Upper lobe of left lung (tissue), 4 donors: ENCODE data around the gene SLC19A1.

Experiments used
- EP300 ChIP-seq, 4 donors: sonication (generic); formaldehyde crosslinking; IDR thresholded peaks; one replicate each; pipeline ENCODE4 v1.5.1; 2017; ENCODE audit warnings: antibody characterized with exemption in 4 of 4, control low read depth in 2 of 4
- POLR2A ChIP-seq, 4 donors: fragments of 450-650 bp; IDR thresholded peaks; one replicate each; pipeline ENCODE4 v1.5.1; 2016 to 2017; ENCODE audit warnings: antibody characterized with exemption in 4 of 4, mild to moderate bottlenecking in 2 of 4
- POLR2AphosphoS5 ChIP-seq, 2 donors: sonication (generic); formaldehyde crosslinking; IDR thresholded peaks; one replicate each; pipeline ENCODE4 v1.5.1; 2017; ENCODE audit warnings: antibody characterized with exemption in 2 of 2
- TF ChIP-seq, protein P1 (sequence below), 6 experiments: fragments of 450-650 bp in 4 of 6; fragments of 200-600 bp in 2 of 6; sonication (generic) in 2 of 6; IDR thresholded peaks; one replicate each; pipeline ENCODE4 v1.5.1; 2016 to 2019; ENCODE audit warnings: antibody characterized with exemption in 6 of 6

DNA sequence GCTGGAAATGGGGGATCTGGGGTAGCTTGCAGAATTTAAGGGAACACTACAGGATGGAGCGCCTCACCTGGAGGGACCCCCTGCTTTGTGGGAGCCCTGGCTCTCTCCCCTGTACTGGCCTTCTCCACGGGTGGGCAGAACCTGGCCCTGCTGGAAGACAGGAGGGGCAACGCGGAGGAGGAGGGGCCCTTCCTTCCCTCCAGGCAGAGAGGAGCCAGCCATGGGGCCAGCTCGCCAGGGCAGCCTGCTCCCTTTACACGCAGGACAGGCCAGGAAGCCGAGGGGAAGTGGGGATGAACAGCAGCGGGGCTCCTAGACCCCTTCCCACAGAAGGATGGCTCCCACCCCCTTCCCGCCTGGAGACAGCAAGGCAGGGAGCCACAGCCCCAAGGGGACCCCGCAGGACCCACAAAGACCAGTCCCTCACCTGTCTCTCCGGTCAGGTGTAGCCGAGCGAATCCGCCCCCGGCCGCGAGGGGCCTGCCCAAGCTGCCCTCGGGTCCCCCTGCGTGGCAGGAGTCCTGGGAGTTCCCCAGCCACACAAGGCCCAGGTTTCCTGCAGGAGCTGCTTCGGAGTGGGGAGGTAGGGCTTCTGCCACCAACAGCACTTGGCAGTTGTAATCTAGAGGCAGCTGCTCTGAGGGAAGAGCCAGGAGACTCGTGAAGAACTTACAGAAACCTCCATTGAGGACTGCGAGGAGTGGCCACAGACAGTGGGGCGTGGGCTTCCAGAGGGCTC is 1.6 kb upstream of the SLC19A1 start:
- TF ChIP-seq, protein P1, sequence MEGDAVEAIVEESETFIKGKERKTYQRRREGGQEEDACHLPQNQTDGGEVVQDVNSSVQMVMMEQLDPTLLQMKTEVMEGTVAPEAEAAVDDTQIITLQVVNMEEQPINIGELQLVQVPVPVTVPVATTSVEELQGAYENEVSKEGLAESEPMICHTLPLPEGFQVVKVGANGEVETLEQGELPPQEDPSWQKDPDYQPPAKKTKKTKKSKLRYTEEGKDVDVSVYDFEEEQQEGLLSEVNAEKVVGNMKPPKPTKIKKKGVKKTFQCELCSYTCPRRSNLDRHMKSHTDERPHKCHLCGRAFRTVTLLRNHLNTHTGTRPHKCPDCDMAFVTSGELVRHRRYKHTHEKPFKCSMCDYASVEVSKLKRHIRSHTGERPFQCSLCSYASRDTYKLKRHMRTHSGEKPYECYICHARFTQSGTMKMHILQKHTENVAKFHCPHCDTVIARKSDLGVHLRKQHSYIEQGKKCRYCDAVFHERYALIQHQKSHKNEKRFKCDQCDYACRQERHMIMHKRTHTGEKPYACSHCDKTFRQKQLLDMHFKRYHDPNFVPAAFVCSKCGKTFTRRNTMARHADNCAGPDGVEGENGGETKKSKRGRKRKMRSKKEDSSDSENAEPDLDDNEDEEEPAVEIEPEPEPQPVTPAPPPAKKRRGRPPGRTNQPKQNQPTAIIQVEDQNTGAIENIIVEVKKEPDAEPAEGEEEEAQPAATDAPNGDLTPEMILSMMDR (IDR thresholded peaks at IDR 0.05), result no peak
- TF ChIP-seq POLR2AphosphoS5 (IDR thresholded peaks at IDR 0.05), result no peak
- no peak for TF ChIP-seq EP300 (IDR thresholded peaks at IDR 0.05)
- TF ChIP-seq POLR2A (IDR thresholded peaks at IDR 0.05), result no peak
